BE2C (cell line): ENCODE measurements around the gene POC5.
A peak's percentile ranks its signal among the peaks of the same experiment; 100 is the strongest.
"Not testable (repeated sequence)": the region's sequence is repeated elsewhere in the genome, so short reads cannot be mapped to it uniquely, and the experiment has no call there.

Experiments used
- DNase-seq: peaks from one replicate; pipeline ENCODE4 v3.0.0-alpha.2; 2020
- H3K27me3 ChIP-seq: fragments of 250-450 bp; sonication (Bioruptor Pico); 2 replicates; pipeline ENCODE4 v1.5.1; 2020; ENCODE audit warnings: mild to moderate bottlenecking
- H3K36me3 ChIP-seq: fragments of 250-450 bp; sonication (Bioruptor Pico); 2 replicates; pipeline ENCODE4 v1.5.1; 2020; ENCODE audit warnings: mild to moderate bottlenecking
- H3K4me1 ChIP-seq: fragments of 250-450 bp; sonication (Bioruptor Pico); 2 replicates; pipeline ENCODE4 v1.5.1; 2020
- H3K4me3 ChIP-seq: 2 replicates; pipeline ENCODE4 v1.5.1; 2011; ENCODE audit warnings: low read depth, low read length
- H3K9me3 ChIP-seq: fragments of 250-450 bp; sonication (Bioruptor Pico); 2 replicates; pipeline ENCODE4 v1.5.1; 2020
- TF ChIP-seq, protein P1 (sequence below): IDR thresholded peaks from 2 replicates; pipeline ENCODE4 v1.5.1; 2012; ENCODE audit warnings: mild to moderate bottlenecking, low read depth, low read length

POC5 gene

DNA sequence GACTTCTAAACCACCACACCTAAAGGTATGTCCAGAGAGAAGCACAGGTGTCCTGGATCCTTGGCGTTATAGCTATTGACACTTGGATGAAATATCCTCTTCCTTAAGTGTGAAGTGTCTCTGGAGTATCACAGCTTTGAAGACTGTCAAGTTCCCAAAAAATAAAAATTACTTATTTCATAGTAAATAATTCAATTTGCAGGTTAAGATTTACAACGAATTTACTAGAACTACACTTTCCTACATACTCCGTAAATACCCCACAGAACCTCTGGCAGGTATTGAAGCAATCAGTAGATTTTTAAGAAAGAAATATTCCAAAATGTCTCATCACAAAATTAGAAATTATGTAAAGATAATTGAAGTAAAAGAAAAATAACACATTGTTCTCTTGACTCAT lies 27.1 kb upstream of the POC5 start:
- no peaks in the 10 kb centered on the region for H3K4me1 ChIP-seq
- H3K27me3 ChIP-seq: peaks cover 31% of the 10 kb centered on the region
- TF ChIP-seq, protein P1, sequence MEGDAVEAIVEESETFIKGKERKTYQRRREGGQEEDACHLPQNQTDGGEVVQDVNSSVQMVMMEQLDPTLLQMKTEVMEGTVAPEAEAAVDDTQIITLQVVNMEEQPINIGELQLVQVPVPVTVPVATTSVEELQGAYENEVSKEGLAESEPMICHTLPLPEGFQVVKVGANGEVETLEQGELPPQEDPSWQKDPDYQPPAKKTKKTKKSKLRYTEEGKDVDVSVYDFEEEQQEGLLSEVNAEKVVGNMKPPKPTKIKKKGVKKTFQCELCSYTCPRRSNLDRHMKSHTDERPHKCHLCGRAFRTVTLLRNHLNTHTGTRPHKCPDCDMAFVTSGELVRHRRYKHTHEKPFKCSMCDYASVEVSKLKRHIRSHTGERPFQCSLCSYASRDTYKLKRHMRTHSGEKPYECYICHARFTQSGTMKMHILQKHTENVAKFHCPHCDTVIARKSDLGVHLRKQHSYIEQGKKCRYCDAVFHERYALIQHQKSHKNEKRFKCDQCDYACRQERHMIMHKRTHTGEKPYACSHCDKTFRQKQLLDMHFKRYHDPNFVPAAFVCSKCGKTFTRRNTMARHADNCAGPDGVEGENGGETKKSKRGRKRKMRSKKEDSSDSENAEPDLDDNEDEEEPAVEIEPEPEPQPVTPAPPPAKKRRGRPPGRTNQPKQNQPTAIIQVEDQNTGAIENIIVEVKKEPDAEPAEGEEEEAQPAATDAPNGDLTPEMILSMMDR: no peak
- no peaks in the 10 kb centered on the region for H3K36me3 ChIP-seq
- H3K4me3 ChIP-seq: no peak overlapping the region
- no peaks in the 10 kb centered on the region for H3K9me3 ChIP-seq
- no peak for DNase-seq

GRCh38 chr5:75736273-75736672 lies 19.0 kb upstream of the POC5 start:
- TF ChIP-seq, protein P1: no peak
- DNase-seq: no peak
- Histone ChIP-seq H3K4me3 (no peak overlapping the region), H3K36me3 (no peaks in the 10 kb centered on the region), H3K9me3 (no peaks in the 10 kb centered on the region), H3K4me1 (no peaks in the 10 kb centered on the region), H3K27me3 (peaks cover 8% of the 10 kb centered on the region; the same call in 1 of the 2 replicates)

DNA sequence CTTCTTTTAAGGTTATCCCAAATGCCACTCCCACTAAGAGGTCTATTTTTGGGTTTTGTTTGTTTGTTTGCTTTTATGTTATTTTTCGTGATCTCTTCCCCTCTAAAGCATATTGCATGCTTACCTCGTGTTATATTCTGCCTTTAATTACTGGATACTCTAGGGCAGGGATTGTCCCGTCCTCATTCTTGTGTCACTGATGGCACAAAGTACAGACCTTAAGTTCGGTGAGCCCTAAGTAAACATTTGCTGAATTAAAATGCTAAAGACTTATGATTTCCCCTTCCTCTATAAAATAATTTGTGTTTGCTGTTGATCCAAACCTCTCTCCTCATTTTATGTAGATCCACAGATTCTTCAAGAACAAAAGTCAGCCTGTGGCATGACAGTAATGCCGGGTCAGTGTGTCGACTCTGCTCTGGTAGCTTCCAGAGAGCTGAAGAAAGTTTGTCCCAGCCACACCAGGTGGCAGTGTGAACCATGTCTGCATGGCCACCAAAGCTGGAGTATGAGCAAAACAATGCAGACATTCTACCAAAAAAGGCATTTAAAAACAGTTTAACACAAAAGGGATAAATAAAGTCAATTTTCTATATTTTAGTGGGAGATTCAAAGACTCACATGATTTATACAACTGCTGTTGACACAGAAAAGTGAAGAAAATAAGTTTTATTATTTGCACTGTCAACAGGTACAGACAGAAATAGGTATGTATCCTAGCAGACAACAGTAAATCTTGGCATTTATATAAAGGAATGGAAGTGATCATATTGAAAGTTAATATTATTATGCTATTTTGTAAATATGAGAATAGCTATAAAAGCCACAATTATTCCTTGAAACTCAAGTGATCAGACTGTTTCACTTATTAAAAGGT lies 17.9 kb upstream of the POC5 start:
- TF ChIP-seq, protein P1: peak; percentile 68
- peak; percentile 44 for DNase-seq
- Histone ChIP-seq H3K36me3 (no peaks in the 10 kb centered on the region), H3K27me3 (peaks cover 8% of the 10 kb centered on the region; the same call in 1 of the 2 replicates), H3K9me3 (no peaks in the 10 kb centered on the region), H3K4me3 (no peak overlapping the region), H3K4me1 (no peaks in the 10 kb centered on the region)

DNA sequence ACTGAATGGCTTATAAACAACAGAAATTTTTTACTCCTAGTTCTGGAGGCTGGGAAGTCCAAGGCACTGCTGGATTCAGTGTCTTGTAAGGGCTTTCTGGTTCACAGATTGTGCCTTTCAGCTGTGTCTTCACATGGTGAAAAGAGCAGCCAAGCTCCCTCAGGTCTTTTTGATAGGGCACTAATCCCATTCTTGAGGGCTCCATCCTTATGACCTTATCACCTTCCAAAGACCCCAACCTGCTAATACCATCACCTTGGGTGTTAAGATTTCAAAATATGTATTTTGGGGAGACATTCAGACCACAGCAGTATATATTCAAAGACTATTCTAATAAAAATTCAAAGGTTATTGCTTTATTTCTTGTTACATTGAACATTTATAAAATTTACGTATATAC lies 16.5 kb upstream of the POC5 start:
- TF ChIP-seq, protein P1: no peak

DNA sequence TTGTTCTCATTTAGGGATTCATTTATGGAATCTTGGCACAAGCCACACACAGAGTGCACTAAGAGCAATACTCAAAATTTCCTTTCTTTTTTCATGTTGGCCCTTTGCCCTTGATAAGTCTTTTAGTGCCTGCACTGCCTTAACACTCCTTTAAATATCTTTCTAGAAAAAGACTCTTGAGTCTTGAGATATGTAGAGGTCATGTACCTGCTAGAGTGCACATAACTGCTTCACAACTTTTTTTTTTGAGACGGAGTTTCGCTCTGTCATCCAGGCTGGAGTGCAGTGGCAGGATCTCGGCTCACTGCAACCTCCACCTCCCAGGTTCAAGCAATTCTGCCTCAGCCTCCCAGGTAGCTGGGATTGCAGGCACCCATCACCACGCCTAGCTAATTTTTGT lies 14.3 kb upstream of the POC5 start:
- H3K4me3 ChIP-seq, H3K36me3 ChIP-seq, H3K4me1 ChIP-seq, H3K9me3 ChIP-seq, DNase-seq, H3K27me3 ChIP-seq: not testable (repeated sequence)

More for the DNA sequence above, 16.5 kb upstream of the POC5 start:
- H3K4me1 ChIP-seq: no peaks in the 10 kb centered on the region
- no peaks in the 10 kb centered on the region for H3K9me3 ChIP-seq
- DNase-seq: no peak
- H3K4me3 ChIP-seq: no peak overlapping the region
- H3K27me3 ChIP-seq: peaks cover 6% of the 10 kb centered on the region; the same call in 1 of the 2 replicates
- H3K36me3 ChIP-seq: no peaks in the 10 kb centered on the region

DNA sequence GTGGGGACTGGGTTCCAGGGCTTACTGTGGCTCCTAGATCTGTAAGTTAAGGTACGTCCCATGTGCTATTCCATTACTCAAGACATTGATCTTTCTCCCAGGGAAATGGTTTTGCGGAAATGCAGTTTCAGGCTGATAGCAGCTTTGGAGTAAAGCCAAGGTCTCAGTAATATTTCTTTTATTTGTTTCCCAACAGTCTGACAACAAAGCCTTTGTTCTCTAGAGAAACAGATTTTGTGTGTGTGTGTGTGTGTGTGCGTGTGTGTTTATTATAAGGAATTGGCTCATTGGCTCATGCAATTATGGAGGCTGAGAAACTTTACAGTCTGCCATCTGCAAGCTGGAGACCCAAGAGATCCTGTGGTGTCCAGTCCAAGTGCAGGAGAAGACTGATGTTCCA lies 12.1 kb upstream of the POC5 start:
- no peaks in the 10 kb centered on the region for H3K27me3 ChIP-seq
- no peaks in the 10 kb centered on the region for H3K4me1 ChIP-seq
- TF ChIP-seq, protein P1: no peak
- DNase-seq: no peak
- H3K9me3 ChIP-seq: no peaks in the 10 kb centered on the region
- no peaks in the 10 kb centered on the region for H3K36me3 ChIP-seq
- no peak overlapping the region for H3K4me3 ChIP-seq
